Measurements from ENCODE around the gene CHST9. TPM values are rescaled to one million over a fixed set of nuclear protein-coding genes. Genes with fewer than 3 reads are reported as not detected.

The CHST9 gene
- total and polyA plus RNA-seq, 7 donors = 0.12 to 3.1 (median 0.95) TPM; not detected in 1

DNA sequence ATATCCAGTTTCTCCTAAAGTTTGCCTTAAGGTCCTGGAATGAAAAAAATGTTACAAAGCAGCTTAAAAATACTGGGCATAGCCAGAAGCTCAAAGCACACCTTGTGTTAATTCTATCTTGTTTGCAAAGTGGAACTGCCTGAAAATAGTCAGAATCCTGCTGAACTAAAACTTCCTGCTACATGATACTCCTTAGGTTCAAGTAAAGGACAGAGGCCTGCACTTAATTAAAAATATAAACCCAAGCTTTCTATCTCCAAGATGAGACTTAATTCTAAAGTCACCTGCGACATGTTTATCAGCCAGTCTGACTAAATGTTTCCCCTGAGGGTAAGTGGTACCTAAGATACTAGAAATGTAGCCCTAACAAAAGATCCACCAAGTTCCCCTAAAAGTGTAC is 103.4 kb downstream of the CHST9 start:
- Histone ChIP-seq H3K4me1 (no peaks in the 10 kb centered on the region), H3K4me3 (no peak overlapping the region), H3K27me3 (no peaks in the 10 kb centered on the region), H3K36me3 (no peaks in the 10 kb centered on the region), H3K9me3 (no peaks in the 10 kb centered on the region), H3K27ac (no peak overlapping the region)
- intact Hi-C loops (cut with DNase I) = no loop called here
- WGBS, 2 donors = 84 to 86% methylated on average over 1 of the region's 1 CpG
- TF ChIP-seq EP300 (IDR thresholded peaks at IDR 0.05) (no peak), POLR2AphosphoS5 (IDR thresholded peaks at IDR 0.05) (no peak), POLR2A (IDR thresholded peaks at IDR 0.05) (no peak)
- TF ChIP-seq, protein P1, sequence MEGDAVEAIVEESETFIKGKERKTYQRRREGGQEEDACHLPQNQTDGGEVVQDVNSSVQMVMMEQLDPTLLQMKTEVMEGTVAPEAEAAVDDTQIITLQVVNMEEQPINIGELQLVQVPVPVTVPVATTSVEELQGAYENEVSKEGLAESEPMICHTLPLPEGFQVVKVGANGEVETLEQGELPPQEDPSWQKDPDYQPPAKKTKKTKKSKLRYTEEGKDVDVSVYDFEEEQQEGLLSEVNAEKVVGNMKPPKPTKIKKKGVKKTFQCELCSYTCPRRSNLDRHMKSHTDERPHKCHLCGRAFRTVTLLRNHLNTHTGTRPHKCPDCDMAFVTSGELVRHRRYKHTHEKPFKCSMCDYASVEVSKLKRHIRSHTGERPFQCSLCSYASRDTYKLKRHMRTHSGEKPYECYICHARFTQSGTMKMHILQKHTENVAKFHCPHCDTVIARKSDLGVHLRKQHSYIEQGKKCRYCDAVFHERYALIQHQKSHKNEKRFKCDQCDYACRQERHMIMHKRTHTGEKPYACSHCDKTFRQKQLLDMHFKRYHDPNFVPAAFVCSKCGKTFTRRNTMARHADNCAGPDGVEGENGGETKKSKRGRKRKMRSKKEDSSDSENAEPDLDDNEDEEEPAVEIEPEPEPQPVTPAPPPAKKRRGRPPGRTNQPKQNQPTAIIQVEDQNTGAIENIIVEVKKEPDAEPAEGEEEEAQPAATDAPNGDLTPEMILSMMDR (IDR thresholded peaks at IDR 0.05) = no peak
- DNase-seq = no peak

DNA sequence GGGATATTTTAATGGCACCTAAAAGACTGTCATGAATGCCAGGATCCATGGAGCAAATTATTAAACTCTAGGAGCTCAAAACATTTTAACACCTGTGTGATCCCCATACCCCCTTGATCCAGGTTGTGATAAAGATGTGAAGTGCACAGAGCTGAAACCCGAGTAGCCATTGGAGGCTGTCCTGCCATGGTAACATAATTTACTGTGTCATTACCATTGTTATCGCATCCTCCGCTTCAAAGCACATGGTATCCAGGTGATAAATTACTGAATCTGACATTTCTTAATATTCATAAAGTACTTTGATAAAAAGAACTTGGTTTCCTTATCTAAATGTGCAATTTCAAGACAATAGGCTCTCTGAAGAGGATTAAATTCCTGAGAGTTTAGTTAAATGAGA is 109.3 kb downstream of the CHST9 start:
- no peaks in the 10 kb centered on the region for H3K27me3 ChIP-seq
- intact Hi-C loops (cut with DNase I) = no loop called here
- WGBS, 2 donors = 67 to 68% methylated on average over 3 of the region's 3 CpGs
- H3K36me3 ChIP-seq = no peaks in the 10 kb centered on the region
- no peak overlapping the region for H3K4me3 ChIP-seq
- no peak for DNase-seq
- H3K27ac ChIP-seq = no peak overlapping the region
- peaks cover 0 to 2% (median 0%) of the 10 kb centered on the region in 4 donors for H3K9me3 ChIP-seq
- TF ChIP-seq POLR2A (IDR thresholded peaks at IDR 0.05) (no peak), EP300 (IDR thresholded peaks at IDR 0.05) (no peak), POLR2AphosphoS5 (IDR thresholded peaks at IDR 0.05) (no peak)
- TF ChIP-seq, protein P1 (IDR thresholded peaks at IDR 0.05) = no peak
- no peaks in the 10 kb centered on the region for H3K4me1 ChIP-seq

DNA sequence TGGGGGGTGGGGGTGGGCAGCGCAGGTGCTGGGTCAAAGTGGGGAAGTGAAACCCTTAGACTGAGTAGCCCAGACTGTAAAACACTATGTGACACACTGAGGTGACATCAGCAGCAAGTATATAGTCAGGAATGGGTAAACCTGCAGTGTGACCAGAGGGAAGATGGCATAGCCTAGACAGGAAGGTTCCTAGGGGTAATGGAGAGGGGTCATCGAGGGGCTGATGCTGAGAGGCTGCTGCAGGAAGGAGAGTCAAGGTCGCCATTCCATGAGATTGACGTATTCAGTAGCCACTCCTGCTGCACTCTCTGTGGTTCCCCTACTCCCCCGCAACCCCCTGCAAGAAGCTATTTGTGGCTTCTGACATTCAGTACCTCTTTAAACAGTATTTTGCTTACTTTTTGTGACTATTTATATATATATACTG is 111.7 kb downstream of the CHST9 start:
- TF ChIP-seq, protein P1 (IDR thresholded peaks at IDR 0.05) = no peak
- TF ChIP-seq POLR2AphosphoS5 (IDR thresholded peaks at IDR 0.05) (no peak), EP300 (IDR thresholded peaks at IDR 0.05) (no peak), POLR2A (IDR thresholded peaks at IDR 0.05) (no peak)
- intact Hi-C loops (cut with DNase I) = no loop called here
- H3K27me3 ChIP-seq = no peaks in the 10 kb centered on the region
- H3K36me3 ChIP-seq = no peaks in the 10 kb centered on the region
- H3K4me3 ChIP-seq = no peak overlapping the region
- H3K9me3 ChIP-seq = peaks cover 0 to 2% (median 0%) of the 10 kb centered on the region in 4 donors
- H3K4me1 ChIP-seq = no peaks in the 10 kb centered on the region
- no peak overlapping the region for H3K27ac ChIP-seq
- 71 to 83% methylated on average over 5 of the region's 5 CpGs for WGBS, 2 donors
- DNase-seq = no peak

DNA sequence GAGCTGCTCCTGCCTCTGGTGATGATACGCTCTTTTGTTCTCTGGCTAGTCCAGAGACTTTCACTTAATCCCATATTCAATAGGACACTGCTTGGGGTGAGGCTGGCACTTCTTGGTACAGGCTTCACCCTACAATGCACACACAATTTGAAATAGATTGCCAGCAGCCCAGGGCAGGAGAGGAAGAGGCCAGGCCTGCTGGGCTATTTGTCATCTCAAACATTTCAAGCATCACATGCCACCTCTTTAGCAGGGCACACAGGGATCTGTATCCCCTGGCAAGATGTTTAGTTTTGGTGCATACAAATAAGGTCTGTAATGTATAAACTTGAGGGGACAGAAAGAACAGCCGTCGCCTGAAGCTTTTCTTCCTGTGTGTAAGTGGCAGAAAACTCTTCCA is 120.4 kb downstream of the CHST9 start:
- peaks cover 0 to 14% (median 6%) of the 10 kb centered on the region in 4 donors for H3K4me1 ChIP-seq
- 82 to 84% methylated on average over 3 of the region's 3 CpGs for WGBS, 2 donors
- no peaks in the 10 kb centered on the region for H3K9me3 ChIP-seq
- intact Hi-C loops (cut with DNase I) = no loop called here
- no peak for DNase-seq
- H3K27ac ChIP-seq = no peak overlapping the region
- H3K36me3 ChIP-seq = no peaks in the 10 kb centered on the region
- TF ChIP-seq, protein P1 (IDR thresholded peaks at IDR 0.05) = no peak
- TF ChIP-seq EP300 (IDR thresholded peaks at IDR 0.05) (no peak), POLR2AphosphoS5 (IDR thresholded peaks at IDR 0.05) (no peak), POLR2A (IDR thresholded peaks at IDR 0.05) (no peak)
- no peak overlapping the region for H3K4me3 ChIP-seq
- H3K27me3 ChIP-seq = no peaks in the 10 kb centered on the region

DNA sequence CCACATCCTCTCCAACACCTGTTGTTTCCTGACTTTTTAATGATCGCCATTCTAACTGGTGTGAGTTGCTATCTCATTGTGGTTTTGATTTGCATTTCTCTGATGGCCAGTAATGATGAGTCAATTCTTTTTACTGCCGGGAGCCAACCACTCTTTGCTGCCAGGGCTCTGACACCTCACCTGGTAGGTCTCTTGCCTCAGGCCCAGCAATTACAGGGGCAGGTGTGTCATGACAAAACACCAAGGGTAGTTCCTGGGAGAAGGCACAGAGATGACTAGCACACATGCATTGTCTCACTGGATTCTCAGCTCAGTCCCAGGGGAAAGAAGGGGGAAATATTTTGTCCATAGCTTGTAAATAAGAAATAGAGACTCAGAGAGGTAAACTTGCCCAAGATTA is 122.3 kb downstream of the CHST9 start:
- H3K27me3 ChIP-seq = no peaks in the 10 kb centered on the region
- DNase-seq = no peak
- H3K4me1 ChIP-seq = peaks cover 0 to 27% (median 13%) of the 10 kb centered on the region in 4 donors
- intact Hi-C loops (cut with DNase I) = no loop called here
- no peak overlapping the region for H3K4me3 ChIP-seq
- H3K36me3 ChIP-seq = no peaks in the 10 kb centered on the region
- TF ChIP-seq, protein P1 (IDR thresholded peaks at IDR 0.05) = no peak
- TF ChIP-seq POLR2A (IDR thresholded peaks at IDR 0.05) = no peak
- no peak for TF ChIP-seq POLR2AphosphoS5 (IDR thresholded peaks at IDR 0.05)
- TF ChIP-seq EP300 (IDR thresholded peaks at IDR 0.05) = no peak
- no peak overlapping the region for H3K27ac ChIP-seq
- 77 to 87% methylated on average over 2 of the region's 2 CpGs for WGBS, 2 donors
- no peaks in the 10 kb centered on the region for H3K9me3 ChIP-seq

All from sigmoid colon (tissue), 7 donors.